HEK293 (cell line): ENCODE data around the gene DDX17.

ENCODE experiments used
- BCL11A ChIP-seq: fragments of 450-650 bp; formaldehyde crosslinking; IDR thresholded peaks from 2 replicates; pipeline ENCODE4 v1.5.1; 2016; ENCODE audit warnings: low read depth, missing biosample characterization, missing genetic modification characterization
- IKZF3 ChIP-seq: fragments of 450-650 bp; IDR thresholded peaks from 2 replicates; pipeline ENCODE4 v1.5.0; 2018; ENCODE audit warnings: missing biosample characterization, mild to moderate bottlenecking, missing genetic modification characterization, moderate library complexity
- KLF16 ChIP-seq: fragments of 450-650 bp; formaldehyde crosslinking; IDR thresholded peaks from 2 replicates; pipeline ENCODE4 v1.5.1; 2017; ENCODE audit warnings: missing biosample characterization, missing genetic modification characterization
- PATZ1 ChIP-seq: fragments of 450-650 bp; formaldehyde crosslinking; IDR thresholded peaks from 2 replicates; pipeline ENCODE4 v1.5.1; 2016; ENCODE audit warnings: missing biosample characterization, missing genetic modification characterization
- PRDM6 ChIP-seq: fragments of 450-650 bp; formaldehyde crosslinking; IDR thresholded peaks from 2 replicates; pipeline ENCODE4 v1.5.1; 2017; ENCODE audit warnings: missing biosample characterization, missing genetic modification characterization
- REPIN1 ChIP-seq: fragments of 450-650 bp; formaldehyde crosslinking; IDR thresholded peaks from 2 replicates; pipeline ENCODE4 v1.5.1; 2017; ENCODE audit warnings: missing biosample characterization, missing genetic modification characterization, low read depth
- SCRT1 ChIP-seq: fragments of 450-650 bp; formaldehyde crosslinking; IDR thresholded peaks from 2 replicates; pipeline ENCODE4 v1.5.1; 2016; ENCODE audit warnings: missing biosample characterization, missing genetic modification characterization, borderline replicate concordance
- TSHZ1 ChIP-seq: fragments of 450-650 bp; formaldehyde crosslinking; IDR thresholded peaks from 2 replicates; pipeline ENCODE4 v1.5.1; 2016; ENCODE audit warnings: missing biosample characterization, missing genetic modification characterization, borderline replicate concordance
- ZBTB20 ChIP-seq: fragments of 450-650 bp; formaldehyde crosslinking; IDR thresholded peaks from 2 replicates; pipeline ENCODE4 v1.5.1; 2016; ENCODE audit warnings: missing biosample characterization, missing genetic modification characterization
- ZBTB26 ChIP-seq: fragments of 450-650 bp; formaldehyde crosslinking; optimal IDR thresholded peaks from 2 replicates; pipeline ENCODE3; 2016; ENCODE audit warnings: missing biosample characterization, mild to moderate bottlenecking, missing genetic modification characterization
- ZBTB44 ChIP-seq: fragments of 450-650 bp; IDR thresholded peaks from 2 replicates; pipeline ENCODE4 v1.5.1; 2018; ENCODE audit warnings: missing biosample characterization, mild to moderate bottlenecking, missing genetic modification characterization
- ZBTB7A ChIP-seq: fragments of 450-650 bp; formaldehyde crosslinking; IDR thresholded peaks from 2 replicates; pipeline ENCODE4 v1.5.1; 2016; ENCODE audit warnings: low read depth, missing biosample characterization, missing genetic modification characterization
- ZNF138 ChIP-seq: fragments of 450-650 bp; formaldehyde crosslinking; IDR thresholded peaks from 2 replicates; pipeline ENCODE4 v1.5.1; 2016; ENCODE audit warnings: missing biosample characterization, missing genetic modification characterization, borderline replicate concordance
- ZNF174 ChIP-seq: fragments of 450-650 bp; formaldehyde crosslinking; IDR thresholded peaks from 2 replicates; pipeline ENCODE4 v1.5.0; 2017; ENCODE audit warnings: missing biosample characterization, mild to moderate bottlenecking, missing genetic modification characterization
- ZNF184 ChIP-seq: fragments of 450-650 bp; IDR thresholded peaks from 2 replicates; pipeline ENCODE4 v1.5.1; 2018; ENCODE audit warnings: missing biosample characterization, mild to moderate bottlenecking, missing genetic modification characterization
- ZNF26 ChIP-seq: fragments of 450-650 bp; formaldehyde crosslinking; IDR thresholded peaks from 2 replicates; pipeline ENCODE4 v1.5.1; 2016; ENCODE audit warnings: missing biosample characterization, missing genetic modification characterization
- ZNF624 ChIP-seq: fragments of 450-650 bp; formaldehyde crosslinking; IDR thresholded peaks from 2 replicates; pipeline ENCODE4 v1.5.1; 2017; ENCODE audit warnings: missing biosample characterization, missing genetic modification characterization
- ZNF639 ChIP-seq: fragments of 450-650 bp; formaldehyde crosslinking; IDR thresholded peaks from 2 replicates; pipeline ENCODE4 v1.5.1; 2016; ENCODE audit warnings: missing biosample characterization, missing genetic modification characterization
- ZNF658 ChIP-seq: fragments of 450-650 bp; formaldehyde crosslinking; IDR thresholded peaks from 2 replicates; pipeline ENCODE4; 2016; ENCODE audit warnings: missing biosample characterization, missing genetic modification characterization
- ZNF692 ChIP-seq: fragments of 450-650 bp; formaldehyde crosslinking; IDR thresholded peaks from 2 replicates; pipeline ENCODE4 v1.5.1; 2016; ENCODE audit warnings: missing biosample characterization, missing genetic modification characterization
- ZNF837 ChIP-seq: fragments of 450-650 bp; formaldehyde crosslinking; IDR thresholded peaks from 2 replicates; pipeline ENCODE4 v1.5.1; 2016; ENCODE audit warnings: missing biosample characterization, missing genetic modification characterization

Gene DDX17

GRCh38 chr22:38455530-38456271 lies 50.4 kb downstream of the DDX17 start (continued):
- TF ChIP-seq ZNF184 (0 out of 2 replicates have a peak, but pooled peaks have one; percentile 39), TSHZ1 (tag by site-specific recombination) (0 out of 2 replicates have a peak, but pooled peaks have one; percentile 14), ZNF639 (tag by site-specific recombination) (0 out of 2 replicates have a peak, but pooled peaks have one; percentile 51), ZNF26 (tag by site-specific recombination) (no peak), ZNF658 (tag by site-specific recombination) (no peak), PATZ1 (tag by site-specific recombination) (peak; percentile 95), ZNF692 (tag by site-specific recombination) (0 out of 2 replicates have a peak, but pooled peaks have one; percentile 34), KLF16 (peak; percentile 75), PRDM6 (tag by site-specific recombination) (no peak), ZBTB44 (tag by site-specific recombination) (peak; percentile 32; the same call in 1 of the 2 replicates), ZBTB26 (peak; percentile 80), ZNF624 (no peak), ZNF174 (tag by site-specific recombination) (no peak), ZNF138 (no peak), BCL11A (tag by site-specific recombination) (no peak), IKZF3 (tag by site-specific recombination) (peak; percentile 32; the same call in 1 of the 2 replicates), REPIN1 (tag by site-specific recombination) (no peak), ZBTB7A (peak; percentile 51; the same call in 1 of the 2 replicates), ZBTB20 (tag by site-specific recombination) (peak; percentile 18; the same call in 1 of the 2 replicates), ZNF837 (tag by site-specific recombination) (no peak), SCRT1 (no peak)
